Stimulated activated CD4-positive, alpha-beta T cell treated with anti-CD3 and anti-CD28 coated beads, Interleukin-12 subunit alpha, Interleukin-12 subunit beta, amount 100 ng/mL, for 24 hours (primary cell): ENCODE results near the gene CRYBB2.
A peak's percentile ranks its signal among the peaks of the same experiment; 100 is the strongest.
"Not testable (repeated sequence)": the region's sequence is repeated elsewhere in the genome, so short reads cannot be mapped to it uniquely, and the experiment has no call there.

Experiments
- DNase-seq, 2 experiments: peaks; one replicate each; pipeline ENCODE4 v3.0.0-alpha.2; 2020; ENCODE audit warnings: low read depth in 2 of 2

Gene CRYBB2

GRCh38 chr22:25199731-25200520 lies 19.5 kb upstream of the CRYBB2 start, which contains the start of gene CRYBB3:
Gene CRYBB3, plus strand, starts transcription at chr22:25199858. Its CDS starts 1,539 bp downstream, at chr22:25201397.
- no peak for DNase-seq

- DNase-seq: no peak
Measured at GRCh38 chr22:25200967-25201366, 18.5 kb upstream of the CRYBB2 start.

GRCh38 chr22:25201557-25202273 lies 17.7 kb upstream of the CRYBB2 start:
- no peak for DNase-seq

DNA sequence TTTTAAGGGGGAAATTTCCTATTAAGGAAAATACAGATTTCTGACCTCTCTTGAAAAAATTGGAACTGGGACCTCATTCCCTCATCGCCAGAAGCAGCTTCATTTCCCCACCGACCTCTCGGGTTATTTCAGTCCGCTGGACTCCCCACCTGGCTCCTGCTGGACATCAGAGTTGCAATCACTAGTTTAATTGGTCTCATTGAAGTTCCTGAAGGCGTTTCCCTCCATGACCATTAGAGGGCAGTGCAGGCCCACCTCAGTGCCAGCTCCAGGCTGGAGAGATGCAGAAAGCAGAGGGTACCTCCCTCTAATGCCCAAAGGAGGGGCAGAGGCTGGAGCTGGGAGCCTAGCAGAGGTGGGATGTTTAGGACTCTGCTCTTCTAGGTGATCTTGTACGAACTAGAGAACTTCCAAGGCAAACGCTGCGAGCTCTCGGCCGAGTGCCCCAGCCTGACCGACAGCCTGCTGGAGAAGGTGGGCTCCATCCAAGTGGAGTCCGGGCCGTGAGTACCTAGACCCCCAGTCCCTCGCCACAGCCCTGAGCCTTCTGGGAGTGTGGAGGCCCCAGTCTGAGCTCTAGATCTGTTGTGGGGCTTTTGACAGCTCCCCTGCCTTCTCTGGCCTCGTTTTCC lies 17.0 kb upstream of the CRYBB2 start:
- peak; percentile 33 to 54 for DNase-seq

DNA sequence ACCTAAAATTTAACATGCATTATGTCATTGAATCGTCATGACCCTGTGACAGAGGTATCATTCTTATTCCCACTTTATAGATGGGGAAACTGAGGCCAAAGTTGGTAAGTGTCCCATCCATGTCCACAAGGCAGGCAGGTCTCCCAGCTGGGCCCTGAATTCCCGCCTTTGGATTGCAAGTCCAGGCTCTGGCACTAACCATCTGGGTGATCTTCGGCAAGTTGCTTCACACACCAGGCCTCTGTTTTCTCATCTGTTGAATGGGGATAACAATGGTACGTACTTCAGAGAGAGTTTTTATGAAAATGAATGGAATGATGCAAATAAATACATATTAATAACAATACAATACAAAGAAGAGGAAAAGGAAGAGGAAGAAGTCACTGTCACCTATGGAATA lies 16.4 kb upstream of the CRYBB2 start:
- no peak for DNase-seq

DNA sequence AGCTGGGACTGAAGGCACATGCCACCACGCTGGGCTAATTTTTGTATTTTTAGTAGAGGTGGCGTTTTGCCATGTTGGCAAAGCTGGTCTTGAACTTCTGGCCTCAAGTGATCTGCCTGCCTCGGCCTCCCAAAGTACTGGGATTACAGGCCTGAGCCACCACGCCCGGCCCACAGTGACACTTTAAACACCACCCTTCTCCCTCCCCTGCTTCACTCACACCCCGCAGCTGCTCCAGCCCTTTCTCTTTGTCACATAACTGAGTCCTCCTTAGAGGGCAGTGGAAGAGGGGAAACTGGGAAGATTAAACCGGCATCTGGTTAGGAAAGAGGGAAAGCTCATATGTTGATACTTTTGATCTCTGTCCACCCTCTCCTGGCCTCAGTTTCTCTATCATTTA lies 14.9 kb upstream of the CRYBB2 start:
- not testable (repeated sequence) for DNase-seq

GRCh38 chr22:25205847-25206246 lies 13.6 kb upstream of the CRYBB2 start:
- DNase-seq: no peak

GRCh38 chr22:25206998-25207397 lies 12.4 kb upstream of the CRYBB2 start:
- DNase-seq: no peak

- no peak for DNase-seq
Measured at GRCh38 chr22:25207553-25208157, 11.8 kb upstream of the CRYBB2 start.

DNA sequence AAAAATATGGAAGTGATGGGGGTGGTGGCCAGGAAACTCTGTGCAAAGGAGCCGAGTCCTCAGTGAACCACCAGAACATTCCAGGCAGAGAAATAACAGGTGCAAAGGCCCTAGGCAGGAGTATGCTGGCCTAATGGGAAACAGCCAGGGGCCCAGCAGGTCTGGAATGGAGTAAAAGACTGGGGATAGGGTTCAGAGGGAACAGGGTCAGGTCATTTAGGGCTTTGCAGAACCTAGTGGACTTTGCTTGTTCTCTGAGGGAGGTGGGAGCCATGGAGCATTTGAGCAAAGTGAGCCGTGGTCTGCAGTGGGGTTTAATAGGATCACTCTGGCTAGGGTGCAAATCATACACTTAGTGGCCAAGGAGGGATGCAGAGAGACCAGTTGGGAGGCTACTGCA lies 11.1 kb upstream of the CRYBB2 start:
- DNase-seq: no peak

GRCh38 chr22:25208743-25209505 lies 10.5 kb upstream of the CRYBB2 start:
- no peak for DNase-seq

DNA sequence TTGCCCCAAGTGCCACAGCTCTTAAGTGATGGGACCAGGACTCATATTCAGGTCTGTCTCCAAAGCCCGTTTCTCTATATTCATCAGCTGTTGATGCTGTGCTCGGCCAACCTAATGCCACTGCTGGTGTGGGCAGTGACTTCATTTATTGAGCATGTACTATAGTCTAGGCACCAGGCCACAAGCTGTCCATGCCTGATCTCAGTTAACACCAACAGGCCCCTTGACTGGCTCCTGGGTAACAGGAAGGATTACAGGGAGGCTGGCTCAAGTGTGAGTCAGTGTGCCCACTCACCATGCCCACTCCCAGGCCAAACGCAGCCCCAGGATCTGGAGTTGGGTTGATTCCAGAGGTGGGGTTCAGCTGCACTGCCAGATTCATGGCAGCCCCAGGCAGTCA lies 8.6 kb upstream of the CRYBB2 start:
- no peak for DNase-seq

DNA sequence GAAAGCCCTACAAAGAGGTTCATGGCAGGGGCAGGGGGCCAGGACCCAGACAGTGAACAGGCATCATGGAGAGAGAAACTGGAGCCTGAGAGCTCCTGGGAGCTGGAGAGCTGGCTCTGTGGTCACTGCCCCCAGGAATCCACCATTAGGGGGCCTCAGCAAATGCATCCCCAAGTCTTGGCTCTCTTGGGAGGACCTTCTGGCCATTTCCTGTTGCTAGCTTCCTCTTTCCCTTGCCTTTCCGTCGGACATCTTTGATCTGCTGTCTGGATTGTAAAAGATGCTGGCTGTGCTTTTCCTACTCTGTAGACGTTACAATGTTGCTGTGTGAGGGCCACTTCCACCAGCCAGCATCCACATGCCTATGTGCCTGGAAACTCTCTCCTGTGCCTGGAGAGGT lies 7.1 kb upstream of the CRYBB2 start:
- no peak for DNase-seq

DNA sequence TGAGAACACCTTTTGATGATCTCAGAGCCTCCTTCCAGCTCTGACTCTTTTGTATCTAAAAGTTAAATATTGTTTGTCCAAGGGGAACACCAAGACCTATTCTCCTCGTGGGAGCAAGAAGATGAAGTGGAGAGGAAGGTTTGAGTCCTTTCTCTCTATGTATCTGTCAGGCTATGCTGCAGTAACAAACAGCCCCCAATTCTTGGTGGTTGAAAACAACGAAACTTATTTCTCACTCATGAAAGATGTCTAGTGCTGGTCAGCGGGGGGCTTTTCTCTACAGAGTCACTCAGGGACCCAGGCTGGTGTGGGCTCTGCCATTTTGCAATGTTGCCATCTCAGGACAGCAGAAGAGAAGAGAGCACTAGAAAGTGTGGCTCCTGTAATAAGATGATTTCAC lies 6.2 kb upstream of the CRYBB2 start:
- no peak for DNase-seq

DNA sequence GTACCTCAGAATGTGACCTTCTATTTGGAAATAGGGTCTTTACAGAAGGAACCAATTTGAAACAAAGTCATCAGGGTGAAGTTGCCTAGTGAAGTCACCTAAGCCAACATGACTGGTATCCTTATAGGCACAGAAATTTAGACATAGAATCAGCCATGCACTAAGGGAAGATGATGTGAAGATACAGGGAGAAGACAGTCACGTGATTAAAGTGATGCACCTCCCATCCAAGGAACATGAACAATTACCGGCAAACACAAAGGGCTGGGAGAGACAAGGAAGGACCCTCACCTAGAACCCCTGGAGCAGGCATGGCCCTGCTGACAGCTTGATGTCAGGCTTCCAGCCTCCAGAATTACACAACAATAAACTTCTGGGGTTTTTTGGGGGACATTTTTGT lies 3.2 kb upstream of the CRYBB2 start:
- DNase-seq: no peak

GRCh38 chr22:25219948-25220442 lies 556 bp downstream of the CRYBB2 start:
- no peak for DNase-seq

DNA sequence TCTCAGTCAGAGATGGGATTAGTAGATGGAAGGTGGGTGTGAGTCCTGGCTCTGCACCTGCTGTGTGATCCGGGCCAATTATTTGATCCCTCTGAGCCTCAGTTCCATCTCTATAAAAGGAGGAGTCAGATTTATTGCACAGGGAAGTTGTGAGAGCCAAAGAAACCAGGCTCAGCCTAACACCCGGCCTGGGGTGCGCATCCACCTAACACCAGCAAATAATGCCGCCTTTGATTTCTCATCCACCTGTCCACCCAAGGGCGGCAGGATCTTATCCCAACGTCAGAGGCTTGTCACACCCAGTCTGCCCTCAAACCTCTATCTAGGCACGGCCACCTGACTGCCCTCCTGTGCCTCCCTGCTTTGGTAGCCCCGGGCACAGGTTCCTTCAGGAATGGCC lies 2.4 kb downstream of the CRYBB2 start:
- no peak for DNase-seq

DNA sequence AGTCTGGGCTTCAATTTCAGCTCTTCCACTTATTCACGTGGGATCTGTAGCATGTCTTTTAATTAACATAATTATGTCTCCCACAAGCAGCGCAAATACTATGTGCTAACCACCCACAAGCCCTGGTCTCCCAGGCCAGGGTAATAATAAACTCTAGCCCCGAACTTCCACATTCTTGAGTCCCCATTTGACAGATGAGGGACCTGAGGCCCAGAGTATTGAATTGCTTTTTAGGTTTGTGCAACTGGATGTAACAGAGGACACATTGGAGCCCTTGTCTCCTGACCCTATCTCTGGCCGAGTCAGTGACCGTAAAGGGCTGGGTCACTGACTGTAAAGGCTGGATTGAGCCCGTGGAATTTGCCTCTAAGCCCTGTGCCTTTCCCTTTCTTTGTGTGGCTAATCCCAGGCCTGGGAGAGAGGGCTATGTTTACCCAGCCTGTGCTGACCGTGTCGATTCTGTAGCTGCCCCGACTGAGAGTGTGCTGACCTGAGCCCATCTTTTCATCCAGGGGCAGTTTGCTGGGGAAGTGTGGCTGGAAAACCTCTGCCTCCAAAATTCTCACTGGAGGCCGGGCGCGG lies 3.9 kb downstream of the CRYBB2 start:
- no peak for DNase-seq

DNA sequence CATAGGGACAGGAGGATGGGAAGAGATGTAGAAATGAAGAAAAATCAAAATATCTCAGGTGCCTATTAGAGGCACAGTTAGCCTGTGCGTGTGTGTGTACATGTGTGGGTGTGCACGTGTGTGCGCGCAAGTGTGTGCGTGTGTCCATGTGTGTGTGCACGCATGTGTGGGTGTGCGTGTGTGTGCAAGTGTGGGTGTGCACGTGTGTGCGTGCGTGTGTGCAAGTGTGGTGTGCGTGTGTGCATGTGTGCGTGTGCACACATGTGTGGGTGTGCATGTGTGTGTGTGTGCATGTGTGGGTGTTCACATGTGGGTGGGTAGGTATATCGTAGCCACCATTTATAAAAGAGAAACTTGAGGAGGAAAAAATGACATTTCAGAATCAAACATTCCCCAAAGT lies 9.4 kb downstream of the CRYBB2 start:
- no peak for DNase-seq

DNA sequence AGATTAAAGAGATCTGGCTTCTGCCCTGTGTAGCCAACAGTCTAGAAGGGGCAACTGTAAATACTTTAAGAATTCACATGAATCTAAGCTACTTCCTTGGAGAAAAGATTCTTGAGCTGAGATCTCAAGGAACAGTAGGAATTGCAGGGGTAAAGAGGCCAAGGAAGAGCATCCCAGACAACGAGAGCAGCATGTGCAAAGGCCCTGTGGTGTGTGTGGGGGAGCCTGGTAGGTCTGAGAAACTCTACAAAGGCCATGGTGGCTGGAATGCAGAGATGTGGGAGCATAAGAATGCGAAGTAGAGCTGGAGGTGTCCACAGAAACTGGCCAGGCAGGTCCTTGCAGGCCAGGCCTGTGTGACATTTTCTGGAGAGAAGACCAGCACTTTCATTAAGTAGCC lies 11.3 kb downstream of the CRYBB2 start:
- not testable (repeated sequence) for DNase-seq

DNA sequence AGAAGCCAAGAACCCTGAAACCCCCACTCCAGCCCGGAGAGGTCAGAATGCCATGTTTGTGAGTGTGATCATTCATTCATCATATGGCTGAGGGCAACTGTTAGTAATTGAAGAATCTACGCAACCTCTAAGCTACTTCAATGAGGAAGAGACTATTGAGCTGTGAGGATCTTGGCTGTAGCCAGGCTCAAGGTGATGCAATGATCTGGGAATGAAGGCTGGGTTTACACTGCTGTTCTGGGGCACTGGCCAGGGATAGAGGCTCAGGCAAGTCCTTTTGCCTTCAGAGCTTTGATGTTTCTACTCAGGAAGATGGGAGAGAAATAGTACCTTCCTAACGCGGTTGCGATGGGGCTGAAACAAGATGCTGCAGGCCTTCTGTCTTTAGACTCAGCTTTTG lies 12.9 kb downstream of the CRYBB2 start:
- DNase-seq: no peak
